Measurements from ENCODE around the gene KIF23.

DNA sequence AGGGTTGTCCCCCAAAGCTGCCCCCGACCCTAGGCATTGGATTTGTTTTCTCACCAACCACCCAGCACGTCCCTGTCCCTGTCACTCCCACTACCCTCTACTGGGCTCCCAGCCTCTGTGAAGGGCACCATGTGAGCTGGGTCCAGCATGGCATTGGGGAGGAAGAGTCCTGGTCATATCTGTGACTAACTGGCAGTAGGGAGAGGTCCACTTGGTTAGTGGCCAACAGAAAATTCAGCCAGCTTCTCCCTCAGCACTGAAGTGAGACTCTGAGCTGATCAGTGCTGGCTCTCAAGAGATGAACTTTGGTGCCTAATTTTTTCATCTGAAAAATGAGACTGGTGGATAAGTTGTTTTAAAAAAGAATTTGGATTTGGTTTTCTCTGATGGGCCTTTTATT, 11.3 kb upstream of the KIF23 start:
- TF ChIP-seq, protein P1, sequence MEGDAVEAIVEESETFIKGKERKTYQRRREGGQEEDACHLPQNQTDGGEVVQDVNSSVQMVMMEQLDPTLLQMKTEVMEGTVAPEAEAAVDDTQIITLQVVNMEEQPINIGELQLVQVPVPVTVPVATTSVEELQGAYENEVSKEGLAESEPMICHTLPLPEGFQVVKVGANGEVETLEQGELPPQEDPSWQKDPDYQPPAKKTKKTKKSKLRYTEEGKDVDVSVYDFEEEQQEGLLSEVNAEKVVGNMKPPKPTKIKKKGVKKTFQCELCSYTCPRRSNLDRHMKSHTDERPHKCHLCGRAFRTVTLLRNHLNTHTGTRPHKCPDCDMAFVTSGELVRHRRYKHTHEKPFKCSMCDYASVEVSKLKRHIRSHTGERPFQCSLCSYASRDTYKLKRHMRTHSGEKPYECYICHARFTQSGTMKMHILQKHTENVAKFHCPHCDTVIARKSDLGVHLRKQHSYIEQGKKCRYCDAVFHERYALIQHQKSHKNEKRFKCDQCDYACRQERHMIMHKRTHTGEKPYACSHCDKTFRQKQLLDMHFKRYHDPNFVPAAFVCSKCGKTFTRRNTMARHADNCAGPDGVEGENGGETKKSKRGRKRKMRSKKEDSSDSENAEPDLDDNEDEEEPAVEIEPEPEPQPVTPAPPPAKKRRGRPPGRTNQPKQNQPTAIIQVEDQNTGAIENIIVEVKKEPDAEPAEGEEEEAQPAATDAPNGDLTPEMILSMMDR (conservative IDR thresholded peaks at IDR 0.05): no peak
- TF ChIP-seq EZH2 (IDR thresholded peaks at IDR 0.05; ENCODE audit: low read depth): no peak
